NT2/D1 (cell line): ENCODE results near the gene TAF11L5.

Experiments
- SUZ12 ChIP-seq: IDR thresholded peaks from 2 replicates; pipeline ENCODE4 v1.6.1; 2011; ENCODE audit not compliant: insufficient read length, insufficient read depth; ENCODE audit errors: extremely low read depth
- YY1 ChIP-seq: IDR thresholded peaks from 2 replicates; pipeline ENCODE4 v1.6.1; 2011; ENCODE audit not compliant: insufficient read length, insufficient read depth
- ZNF274 ChIP-seq: IDR thresholded peaks from 2 replicates; pipeline ENCODE4 v1.6.1; 2011; ENCODE audit warnings: mild to moderate bottlenecking, low read depth, low read length

DNA sequence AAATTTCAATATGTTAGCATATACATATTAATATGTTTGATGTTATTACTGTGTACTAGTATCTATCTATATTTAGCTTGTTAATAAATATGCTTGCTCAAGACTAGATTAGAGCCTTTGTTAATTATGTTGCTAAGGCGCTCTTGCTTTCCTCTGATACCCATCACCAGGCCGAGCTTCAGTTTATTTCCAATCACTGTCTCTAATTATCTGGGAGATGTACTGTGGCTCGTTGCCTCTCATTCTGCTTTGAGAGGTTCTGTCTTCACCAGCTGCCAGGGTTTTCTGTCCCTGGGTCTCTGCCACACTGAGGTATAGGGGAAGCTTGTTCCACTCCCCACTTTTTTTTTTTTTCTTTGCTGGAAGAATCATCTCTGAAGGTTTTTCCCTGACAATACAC lies 48.0 kb upstream of the TAF11L5 start:
- TF ChIP-seq ZNF274 (no peak), YY1 (no peak), SUZ12 (no peak)
